Erythroblast (primary cell): ENCODE data around the gene TM4SF20.

Experiments
- GATA1 ChIP-seq: IDR thresholded peaks from 2 replicates; pipeline ENCODE4 v1.6.1; 2011; ENCODE audit warnings: low read depth, mild to moderate bottlenecking, control low read depth, low read length, moderate library complexity
- POLR2A ChIP-seq: IDR thresholded peaks from 2 replicates; pipeline ENCODE4 v1.6.1; 2011; ENCODE audit warnings: mild to moderate bottlenecking, low read length

DNA sequence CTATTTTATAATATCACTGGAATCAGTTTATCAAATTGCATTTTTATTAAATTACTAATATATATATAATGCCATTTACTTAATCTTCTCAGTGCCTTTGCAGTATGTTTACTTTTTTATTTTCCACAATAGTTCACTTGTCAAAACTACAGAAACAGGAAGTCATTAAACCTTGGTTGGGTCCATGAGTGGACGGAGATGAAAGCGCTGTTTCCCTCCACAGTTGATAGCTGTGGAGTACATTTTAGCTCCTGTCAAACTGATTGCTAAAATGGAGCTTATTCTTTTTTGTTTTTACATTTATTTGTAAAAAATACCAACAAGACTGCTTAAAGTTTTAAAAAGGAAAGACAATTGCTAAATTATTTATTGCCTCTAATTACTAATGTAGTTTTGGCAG lies 34.9 kb downstream of the TM4SF20 start:
- TF ChIP-seq POLR2A (no peak), GATA1 (no peak)
